Left kidney (tissue), 2 donors: ENCODE data around the gene SH2D4B. TPM values are rescaled to one million over a fixed set of nuclear protein-coding genes. Genes with fewer than 3 reads are reported as not detected.

Experiments used
- DNase-seq: peaks from one replicate; pipeline ENCODE4 v3.0.0-alpha.2; 2013
- polyA plus RNA-seq: library from polyadenylated mRNA; unstranded; fragments of 120-200 nt; gene quantifications from one replicate; pipeline ENCODE4 v1.2.1, GENCODE V29; 2013; ENCODE audit not compliant: insufficient read length

SH2D4B gene
- polyA plus RNA-seq, 1 donor: 0.15 TPM

DNA sequence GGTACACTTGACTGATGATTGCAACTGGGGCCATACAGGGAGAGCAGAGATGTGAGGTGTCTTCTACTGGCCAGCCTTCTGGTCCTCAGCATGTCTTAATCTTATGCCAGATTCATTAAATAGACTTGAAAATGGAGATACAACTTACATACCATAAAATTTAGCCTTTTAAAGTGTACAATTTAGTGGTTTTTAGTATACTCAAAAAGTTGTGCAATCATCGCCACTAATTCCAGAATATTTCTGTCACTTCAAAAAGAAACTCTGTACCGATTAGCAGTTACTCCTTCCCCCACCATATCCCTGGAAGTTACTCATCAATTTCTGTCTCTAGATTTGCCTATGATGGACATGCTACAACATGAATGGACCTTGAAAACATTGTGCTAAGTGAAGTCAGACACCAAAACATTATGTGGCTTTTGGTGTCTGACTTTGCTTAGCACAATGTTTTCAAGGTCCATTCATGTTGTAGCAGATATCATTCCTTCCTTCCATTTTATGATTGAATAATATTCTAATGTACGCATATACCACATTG, 53.0 kb downstream of the SH2D4B start:
- DNase-seq: no peak

DNA sequence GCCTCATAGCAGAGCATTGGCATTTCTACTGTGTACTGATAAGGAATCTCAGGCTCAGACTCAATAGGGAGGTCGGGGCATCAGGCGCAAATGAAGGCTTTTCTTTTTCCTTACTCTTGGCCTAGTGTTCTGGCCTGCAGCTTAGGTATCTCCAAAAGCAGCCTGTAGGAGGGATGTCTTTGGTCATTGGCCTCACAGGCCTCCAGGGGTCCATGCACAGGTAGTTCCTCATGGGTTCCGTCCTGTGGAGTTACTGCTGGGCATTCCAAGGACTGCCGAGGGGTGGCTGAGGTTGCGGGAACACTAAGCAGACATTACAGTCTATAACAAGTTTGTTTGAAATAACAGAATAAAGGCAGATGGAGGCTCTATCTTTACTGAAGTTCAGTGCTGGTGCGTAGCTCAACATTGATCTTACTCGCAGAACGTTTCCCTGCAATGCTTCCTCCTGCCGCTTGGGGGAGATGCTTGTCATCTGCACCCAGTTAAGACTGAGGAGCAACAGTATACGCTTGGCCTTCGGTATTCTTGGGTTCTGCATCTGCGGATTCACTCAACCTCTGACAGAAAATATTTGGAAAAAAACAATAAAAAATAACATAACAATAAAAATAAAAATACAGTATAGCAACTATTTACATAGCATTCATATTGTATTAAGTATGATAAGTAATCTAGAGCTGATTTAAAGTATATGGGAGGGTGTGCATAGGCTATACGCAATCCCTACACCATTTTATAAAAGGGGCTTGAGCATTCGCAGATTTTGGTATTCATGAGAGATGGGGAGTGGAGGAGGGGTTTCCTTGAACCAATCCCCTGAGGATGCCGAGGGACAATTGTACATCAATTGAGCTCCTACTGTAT, 58.9 kb downstream of the SH2D4B start:
- DNase-seq: no peak

DNA sequence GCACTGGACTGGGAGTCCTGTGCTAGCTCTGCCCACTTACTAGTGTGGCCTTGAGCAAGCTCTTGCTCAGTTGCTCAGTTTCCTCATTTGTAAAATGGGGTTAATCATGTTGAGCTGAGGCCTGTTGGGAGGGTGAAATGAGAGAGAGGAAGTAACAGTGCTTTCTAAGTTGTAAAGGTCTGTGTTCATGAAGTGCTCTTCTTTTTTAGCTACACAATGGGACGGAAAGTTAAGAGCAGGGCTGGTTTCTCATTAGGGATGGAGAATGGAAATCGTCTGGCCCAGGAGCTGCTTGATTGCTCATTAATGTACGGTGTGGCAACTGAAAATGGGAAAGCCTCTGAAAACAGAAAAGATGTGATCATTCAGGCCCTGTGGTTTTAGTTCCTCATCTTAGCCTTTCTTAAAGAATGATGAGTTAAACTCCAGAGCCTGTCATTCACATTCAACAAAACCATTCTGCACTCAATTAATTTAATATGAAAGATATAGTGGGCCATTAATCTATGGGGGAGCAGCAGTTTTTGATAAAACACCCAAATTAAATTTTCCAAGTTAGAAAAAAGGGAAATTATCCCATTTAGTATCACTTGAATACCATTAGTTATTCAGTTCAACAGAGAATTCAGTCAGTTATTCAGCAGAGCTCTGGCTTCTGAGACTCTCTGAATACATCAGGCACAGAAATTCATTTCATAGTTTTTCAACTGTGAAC, 60.5 kb downstream of the SH2D4B start:
- DNase-seq: no peak

DNA sequence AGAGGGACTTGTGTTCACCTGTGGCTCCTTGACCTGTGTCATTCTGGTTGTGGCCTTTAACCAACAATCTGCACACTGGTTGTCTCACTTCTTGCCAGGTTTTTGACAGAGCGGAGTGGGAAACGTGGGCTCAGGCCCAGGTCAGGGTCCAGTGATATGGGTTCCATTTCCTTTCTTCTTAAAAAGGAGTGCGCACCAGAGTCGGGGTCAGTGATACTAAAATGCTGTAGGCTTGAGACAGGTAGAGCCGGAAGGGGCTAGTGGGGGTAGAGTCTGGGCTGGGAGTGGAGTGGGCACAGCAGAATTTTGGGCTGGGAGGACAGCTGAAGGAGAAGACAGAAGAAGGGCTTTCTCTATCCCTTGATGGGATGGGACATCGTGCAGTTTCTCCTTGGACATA, 61.2 kb downstream of the SH2D4B start:
- DNase-seq: no peak

DNA sequence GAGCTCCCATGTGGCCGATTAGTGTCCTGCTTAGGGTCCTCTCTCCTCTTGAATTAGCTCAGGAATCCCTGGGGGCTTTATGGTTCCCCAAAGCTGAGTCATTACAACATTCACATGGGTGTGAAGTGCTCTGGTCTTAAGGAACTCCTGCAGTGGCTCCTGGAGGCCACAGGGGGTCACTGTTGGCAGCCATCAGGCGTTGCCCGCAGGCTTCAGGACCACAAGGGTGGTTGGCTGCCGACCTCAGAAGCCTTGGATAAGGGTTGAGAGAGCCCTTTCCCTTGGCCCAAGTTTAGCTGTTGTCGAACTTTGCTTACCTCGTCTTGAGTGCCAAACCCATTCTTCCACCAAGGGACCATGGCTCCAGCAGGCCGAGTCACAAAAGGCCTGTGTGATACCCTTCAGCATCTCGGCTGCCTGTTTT, 61.7 kb downstream of the SH2D4B start:
- peak; percentile 59 for DNase-seq

DNA sequence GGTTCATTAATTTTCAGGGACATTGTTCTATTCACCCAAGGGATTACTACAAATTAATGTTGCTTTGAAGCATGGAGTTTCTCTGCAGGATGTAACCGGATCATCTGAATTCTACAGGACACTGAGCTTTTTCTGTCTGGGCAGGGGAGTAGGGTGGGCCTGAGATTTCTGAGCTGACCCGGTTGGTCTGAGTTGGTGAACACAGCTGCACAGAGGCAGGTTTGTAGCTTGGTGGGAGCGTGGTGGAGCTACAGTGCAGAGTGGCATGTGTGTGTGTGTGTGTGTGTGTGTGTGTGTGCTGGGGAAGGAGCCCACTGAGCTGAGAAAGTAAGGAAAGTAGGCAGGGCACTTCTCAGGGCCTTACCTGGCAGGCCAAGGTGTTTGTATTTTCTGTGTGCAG, 62.6 kb downstream of the SH2D4B start:
- no peak for DNase-seq

DNA sequence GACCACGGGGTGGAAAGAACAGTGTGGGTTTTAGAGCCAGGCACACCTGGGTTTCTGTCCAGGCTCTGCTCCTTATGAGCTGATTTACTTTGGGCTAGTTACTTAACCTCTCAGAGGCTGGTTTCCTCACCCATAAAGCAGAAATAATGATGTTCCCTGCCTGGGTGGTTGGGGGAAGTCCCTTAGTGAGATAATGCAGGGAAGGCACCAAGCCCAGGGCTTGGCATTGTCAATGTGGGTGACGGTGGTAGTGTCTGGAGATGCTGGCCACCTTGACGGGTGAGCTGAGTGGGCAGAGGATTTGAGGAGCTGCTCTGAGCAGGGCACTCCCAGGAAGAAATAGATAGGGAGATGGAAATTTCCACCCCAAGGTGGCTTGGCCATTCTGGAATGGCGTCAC, 65.2 kb downstream of the SH2D4B start:
- DNase-seq: no peak

DNA sequence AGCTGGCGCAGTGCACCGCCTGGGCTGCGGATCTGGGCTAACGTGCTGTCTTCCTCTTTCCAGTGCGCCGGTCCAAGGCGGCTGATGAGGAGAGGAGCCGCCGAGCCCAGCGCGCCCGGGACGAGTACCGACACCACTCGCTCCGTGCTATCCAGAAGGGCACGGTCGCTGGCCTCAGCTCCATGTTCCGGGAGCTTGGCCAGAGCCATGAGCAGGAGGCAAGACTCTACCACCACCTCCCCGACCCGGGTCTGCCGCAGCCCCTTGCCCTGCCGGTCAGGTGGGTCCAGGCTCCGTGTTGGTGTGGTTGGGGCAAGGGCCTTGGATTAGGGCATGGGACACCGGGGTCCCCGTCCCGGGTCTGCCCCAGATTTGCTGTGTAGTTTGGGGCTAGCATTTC, 65.8 kb downstream of the SH2D4B start:
- no peak for DNase-seq

DNA sequence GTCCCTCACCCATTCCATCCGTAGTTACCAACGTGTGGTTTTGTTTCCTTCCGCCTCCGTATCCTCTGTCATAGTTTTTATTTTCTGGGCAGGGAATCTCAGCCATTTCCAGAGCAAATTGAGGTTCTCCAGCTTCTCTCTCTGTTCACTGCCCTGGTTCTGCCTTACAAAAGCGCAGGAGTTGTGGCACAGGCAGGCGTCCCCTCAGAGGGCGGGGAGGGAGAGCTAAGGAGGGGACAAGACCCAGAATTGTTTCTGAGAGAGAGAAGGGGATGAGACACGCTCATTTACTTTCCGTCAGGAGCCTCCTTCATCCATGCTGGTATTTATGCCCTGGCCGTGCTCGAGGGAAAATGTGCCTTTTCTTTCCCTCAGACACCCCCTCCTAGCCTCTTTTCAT, 71.0 kb downstream of the SH2D4B start:
- no peak for DNase-seq

DNA sequence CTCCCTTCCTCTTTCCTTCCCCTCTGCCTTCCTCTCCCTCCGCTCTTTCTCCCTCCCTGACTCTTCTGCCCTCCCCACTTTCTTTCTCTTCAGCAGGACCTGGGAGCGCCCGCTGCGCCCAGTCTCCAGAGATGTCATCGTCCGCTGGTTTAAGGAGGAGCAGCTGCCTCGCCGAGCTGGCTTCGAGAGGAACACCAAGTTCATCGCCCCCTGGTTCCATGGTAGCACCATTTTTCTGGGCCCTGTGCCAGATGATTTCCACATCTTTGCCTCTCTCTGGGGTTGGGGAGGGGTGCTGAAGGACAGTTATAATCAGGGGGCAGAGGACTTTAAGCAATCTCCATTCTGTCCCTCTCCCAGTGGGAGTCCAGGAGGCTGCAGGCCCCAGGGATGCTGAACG, 71.6 kb downstream of the SH2D4B start:
- no peak for DNase-seq

DNA sequence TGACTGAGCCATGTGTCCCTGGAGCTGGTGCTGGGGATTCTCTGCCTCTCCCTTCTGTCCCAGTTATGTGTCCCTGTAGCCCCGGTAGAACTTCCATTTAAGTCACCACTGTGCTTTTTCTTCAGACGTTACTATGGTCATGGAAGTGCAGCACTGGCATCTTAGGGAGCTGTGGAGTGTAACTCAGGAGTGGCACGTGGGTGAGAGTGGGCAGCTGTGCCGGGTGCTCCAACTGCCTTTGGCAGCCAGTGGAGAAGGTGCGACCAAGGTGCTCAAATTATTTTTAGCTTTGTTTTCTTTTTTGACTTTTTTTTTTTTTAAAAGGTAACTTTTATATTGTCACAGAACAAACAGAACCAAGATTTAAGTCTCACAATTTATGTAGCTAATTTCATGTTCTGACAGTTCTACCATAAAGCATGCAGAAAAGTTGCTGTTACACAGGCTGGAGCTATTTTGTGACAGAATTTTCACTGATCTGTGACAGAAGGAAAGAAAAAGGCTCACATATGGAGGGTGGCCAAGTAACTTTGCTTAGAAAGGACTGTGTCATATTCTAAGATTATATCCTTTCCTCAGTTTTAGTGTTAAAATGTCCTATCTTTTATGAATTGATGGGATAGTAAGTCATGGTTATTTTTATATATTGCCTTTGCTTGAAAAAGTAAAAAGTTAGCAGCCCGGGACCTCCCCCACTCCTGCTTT, 73.9 kb downstream of the SH2D4B start:
- no peak for DNase-seq

DNA sequence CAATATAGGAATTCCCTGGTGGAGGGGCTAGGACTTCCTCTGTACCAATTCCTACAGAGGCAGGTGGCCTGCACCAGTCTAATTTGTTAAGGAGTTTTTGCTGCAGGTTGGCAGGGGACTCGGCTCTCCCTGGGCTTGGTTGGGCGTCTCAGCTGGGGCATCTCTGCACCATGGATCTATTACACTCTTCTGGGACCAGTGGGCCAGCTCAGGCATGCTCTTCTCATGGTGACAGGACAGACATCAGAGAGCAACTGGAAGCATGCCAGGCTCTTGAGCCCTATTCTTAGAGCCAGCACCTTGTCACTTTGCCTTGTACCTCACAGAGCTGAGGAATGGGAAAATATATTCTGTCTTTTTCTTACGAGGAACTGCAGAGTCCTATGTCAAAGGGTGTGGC, 74.6 kb downstream of the SH2D4B start:
- no peak for DNase-seq

DNA sequence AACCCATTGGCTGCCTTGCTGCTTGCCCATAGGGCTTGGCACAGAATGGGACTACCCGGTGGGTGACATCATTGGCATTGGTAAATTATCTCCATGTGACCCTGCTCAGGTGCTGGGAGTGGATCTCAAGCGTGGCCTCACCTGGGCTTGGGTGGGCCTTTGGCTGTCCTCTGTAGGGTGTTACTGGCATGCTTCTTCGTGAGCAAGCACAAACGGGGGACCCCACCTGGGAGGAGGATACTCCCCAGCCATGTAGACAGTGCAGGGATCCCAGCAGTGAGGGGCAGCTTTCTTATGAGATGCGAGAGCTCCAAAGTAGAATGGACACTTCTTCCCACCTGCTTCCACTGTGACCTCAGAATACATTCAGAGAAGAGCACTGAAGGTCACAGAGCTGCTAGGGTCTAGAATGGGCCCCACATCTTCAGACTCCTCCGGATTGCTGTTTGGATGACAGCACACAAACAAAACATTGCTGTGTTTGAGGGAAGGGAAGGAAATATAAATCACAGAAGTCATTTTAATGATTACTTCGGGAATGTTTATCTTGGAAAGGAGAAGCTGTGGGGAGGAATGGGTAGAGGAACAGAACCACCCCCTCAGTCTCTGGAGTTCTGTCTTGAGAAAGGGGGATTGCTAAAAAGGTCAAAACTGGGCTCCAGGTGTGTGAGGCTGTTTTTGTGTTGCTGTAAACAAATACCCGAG, 75.9 kb downstream of the SH2D4B start:
- no peak for DNase-seq

DNA sequence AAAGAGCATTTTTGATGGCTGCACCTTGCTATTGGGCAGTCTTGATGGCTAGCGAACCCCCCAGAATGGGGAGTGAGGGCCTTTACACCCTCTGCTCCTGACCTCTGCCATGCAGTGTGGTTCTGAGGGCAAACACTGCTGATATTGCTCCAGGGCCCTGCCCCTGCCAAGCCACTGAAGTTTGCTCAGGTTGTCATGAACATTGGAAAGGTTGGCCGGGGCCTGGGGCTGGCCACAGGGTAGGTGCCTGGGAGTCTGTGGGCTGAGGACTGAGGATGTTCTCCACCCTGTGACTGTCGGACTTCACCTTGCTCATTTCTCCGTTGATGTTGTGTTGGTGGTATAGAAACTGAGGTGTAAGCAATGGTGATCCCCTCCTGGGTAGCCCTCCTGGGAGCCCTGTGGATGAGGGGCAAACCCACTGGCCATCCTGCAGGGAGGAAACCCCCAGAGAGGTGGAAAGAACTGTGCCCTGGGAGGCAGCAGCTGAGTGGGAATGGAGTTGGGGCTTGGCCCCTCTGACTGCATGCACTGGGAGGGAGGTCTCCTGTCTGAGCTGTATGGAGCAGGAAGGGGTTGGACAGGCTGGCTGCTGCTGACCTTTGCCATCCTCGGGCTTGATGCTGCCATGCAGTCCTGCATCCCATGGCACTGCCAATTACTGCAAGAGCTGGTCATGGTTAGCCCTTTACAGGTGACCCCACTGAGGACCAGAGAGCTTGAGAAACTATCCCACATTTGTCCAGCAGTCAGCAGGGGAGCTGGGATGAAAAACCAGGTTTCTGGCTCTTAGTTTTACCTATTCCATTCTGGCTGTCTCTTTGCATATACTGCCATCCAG, 77.1 kb downstream of the SH2D4B start:
- no peak for DNase-seq

DNA sequence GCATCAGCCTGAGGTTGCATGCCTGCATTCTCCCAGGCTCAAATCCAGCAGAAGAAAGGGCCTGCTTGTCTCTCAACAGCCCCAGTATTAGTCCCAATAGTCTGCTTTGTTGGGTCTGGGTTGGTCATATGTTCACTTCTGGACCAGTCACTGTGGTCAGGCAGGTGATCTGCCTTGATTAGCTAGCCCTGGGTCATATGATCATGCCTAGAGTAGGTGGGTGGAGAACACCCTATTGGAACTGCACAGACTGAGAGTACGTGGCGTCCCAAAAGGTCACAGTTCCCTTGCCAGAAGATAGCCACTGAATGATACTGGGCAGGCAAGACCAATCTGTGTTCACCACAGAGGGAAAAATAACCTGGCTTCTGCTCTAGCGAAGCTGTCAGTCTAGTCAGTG, 80.1 kb downstream of the SH2D4B start:
- DNase-seq: no peak

DNA sequence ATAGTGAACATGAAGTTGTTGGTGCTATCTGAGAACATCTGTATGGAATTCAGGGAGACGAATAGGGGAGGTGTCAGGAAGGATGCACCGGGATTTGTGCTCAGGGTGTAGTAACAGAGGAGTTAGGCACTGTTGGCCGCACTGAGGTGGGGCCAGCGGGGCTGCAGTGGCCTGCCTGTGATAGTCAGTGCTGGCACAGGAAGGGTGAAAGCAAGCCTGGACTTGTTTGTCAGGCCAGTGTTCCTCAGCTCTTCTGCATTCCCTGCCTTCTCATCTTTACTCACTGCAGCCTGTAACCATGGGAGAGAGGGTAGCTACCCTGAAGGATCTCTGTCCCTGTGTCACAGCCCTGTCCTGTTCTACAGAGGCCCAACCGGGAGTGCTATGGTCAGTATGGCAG, 81.3 kb downstream of the SH2D4B start:
- no peak for DNase-seq

DNA sequence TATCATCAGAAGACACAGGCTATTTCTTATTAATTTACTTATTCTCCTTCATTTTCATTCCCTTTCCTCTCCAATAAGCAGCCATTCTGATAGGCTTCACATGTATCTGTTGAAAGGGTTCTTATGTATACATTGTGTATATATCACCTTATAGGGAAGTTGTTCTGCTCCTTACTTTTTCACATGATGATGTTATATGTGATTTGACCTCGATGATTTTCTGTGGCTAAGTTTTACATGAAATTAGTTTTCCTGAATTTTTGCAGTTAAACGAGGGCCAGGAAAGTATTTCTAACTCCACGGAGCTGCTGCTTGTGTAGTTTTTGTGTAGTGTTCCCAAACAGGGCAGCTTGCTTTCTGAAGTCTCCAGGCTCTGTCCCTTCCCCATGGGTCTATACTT, 84.5 kb downstream of the SH2D4B start:
- DNase-seq: no peak

DNA sequence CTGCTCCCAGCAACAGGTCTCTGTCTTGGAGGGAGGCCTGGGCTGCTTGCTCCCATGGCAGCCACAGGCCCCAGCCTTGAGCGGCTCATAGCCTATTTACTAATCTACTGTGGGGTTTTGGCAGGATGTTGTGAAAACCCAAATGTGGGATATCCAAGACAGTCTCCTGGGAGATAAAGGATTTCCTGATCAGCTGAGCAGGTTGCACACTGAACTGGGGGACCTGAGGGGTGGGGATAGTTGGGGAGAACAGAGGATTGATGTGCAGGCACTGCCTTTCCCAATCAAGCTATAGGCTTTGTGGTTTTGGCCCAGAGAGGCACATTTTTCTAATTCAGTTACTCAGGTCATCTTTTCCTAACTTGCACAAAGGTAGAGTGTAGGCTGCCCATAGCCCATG, 92.6 kb downstream of the SH2D4B start:
- DNase-seq: no peak

DNA sequence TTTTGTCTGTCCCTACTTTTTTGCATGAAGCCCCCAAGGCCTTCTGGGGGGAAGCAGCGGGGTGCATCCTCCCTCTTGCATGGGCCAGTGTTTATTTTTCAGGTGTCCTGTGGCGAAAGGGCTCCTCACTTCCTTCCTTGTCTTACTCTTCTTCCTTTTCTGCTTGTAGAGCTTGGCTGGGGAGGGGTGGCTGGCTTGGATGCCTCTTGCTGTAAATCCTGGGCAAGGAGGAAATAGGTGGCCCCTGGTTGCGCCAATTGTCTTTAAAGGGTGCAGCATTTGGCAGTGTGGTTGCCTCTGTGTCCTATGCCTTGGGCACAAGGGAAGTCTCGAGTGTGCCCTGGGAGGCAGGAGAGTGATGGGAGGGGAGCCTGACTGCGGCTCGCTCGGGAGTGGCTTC, 95.0 kb downstream of the SH2D4B start:
- DNase-seq: no peak

DNA sequence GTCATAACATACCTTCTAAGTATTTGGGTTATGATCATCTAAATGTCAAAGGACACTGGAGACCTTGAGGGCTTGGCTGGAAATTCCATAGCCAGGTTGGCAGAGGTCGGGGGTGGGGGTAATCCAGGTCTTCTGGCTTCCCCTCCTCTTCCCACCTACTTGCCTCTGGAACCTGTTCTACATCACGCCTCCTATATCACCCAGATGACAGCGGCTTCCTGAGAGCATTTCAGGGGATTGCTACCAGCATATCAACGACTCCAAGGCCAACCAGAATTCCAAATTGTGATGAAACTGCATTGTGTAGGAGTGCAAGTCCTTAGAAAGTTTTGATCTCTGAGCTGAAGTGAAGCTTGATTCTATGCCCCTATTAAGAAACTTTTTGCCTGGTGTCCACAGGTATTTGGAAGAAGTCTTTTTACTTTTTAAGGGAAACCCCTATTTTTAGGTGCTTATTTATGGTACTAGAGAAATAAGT, 95.7 kb downstream of the SH2D4B start:
- DNase-seq: no peak

DNA sequence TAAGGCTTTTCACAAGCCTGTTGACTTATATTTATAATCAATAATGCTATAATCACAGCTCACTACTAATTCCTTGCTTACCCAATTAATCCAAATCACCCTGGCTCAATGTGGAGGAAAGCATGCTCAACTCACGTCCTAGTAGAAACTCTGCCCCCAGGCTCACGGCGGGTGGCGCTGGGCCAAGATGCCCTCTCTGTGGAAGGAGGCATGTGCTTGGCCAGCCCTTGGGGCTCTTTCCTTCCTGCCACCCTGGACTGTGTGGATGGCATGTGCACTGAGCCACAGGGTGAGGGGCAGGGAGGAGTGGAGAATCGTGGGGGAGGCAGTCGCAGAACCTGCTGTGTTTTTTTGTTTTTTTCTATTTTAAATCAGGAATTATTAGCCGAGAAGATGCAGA, 96.2 kb downstream of the SH2D4B start:
- DNase-seq: no peak
